HEK293 (cell line): ENCODE data around the gene NXPH4.

Experiments
- CTCF ChIA-PET: fragments of 350-600 bp; formaldehyde crosslinking; extraction: SDS; loops from one replicate; lab custom pipeline; 2021; ENCODE audit warnings: antibody characterized with exemption; lab: Yijun Ruan, JAX
- POLR2A ChIA-PET: fragments of 300-600 bp; formaldehyde crosslinking; extraction: SDS; loops from one replicate; lab custom pipeline; 2020; ENCODE audit warnings: antibody characterized with exemption, inconsistent platforms; lab: Yijun Ruan, JAX
- H3K27ac ChIP-seq: fragments of 200-500 bp; sonication (Bioruptor generic); 2 replicates; pipeline ENCODE4 v1.5.1; 2014; ENCODE audit warnings: low read depth, low read length, control low read depth, inconsistent platforms; ENCODE audit errors: extremely low read depth
- H3K36me3 ChIP-seq, 2 experiments: fragments of 200-500 bp in 1 of 2; sonication (Bioruptor generic) in 1 of 2; 1 replicate in 1 of 2; 2 replicates in 1 of 2; pipeline ENCODE4 v1.5.1; 2014 to 2017; ENCODE audit warnings: inconsistent platforms in 2 of 2, low read length in 2 of 2; ENCODE audit not compliant: control insufficient read depth in 2 of 2, insufficient read depth in 1 of 2
- H3K4me1 ChIP-seq: fragments of 200-500 bp; sonication (Bioruptor generic); 2 replicates; pipeline ENCODE4 v1.5.1; 2014; ENCODE audit warnings: mild to moderate bottlenecking, low read length, inconsistent platforms; ENCODE audit not compliant: control insufficient read depth, insufficient read depth
- H3K4me3 ChIP-seq: 2 replicates; pipeline ENCODE4 v1.5.1; 2011; ENCODE audit warnings: low read depth, mild to moderate bottlenecking, control low read depth, low read length, moderate library complexity
- H3K9me3 ChIP-seq: fragments of 200-500 bp; sonication (Bioruptor generic); 2 replicates; pipeline ENCODE4 v1.5.1; 2014; ENCODE audit warnings: low read depth, low read length, inconsistent platforms; ENCODE audit not compliant: control insufficient read depth, insufficient read depth
- GFI1B ChIP-seq: fragments of 450-650 bp; formaldehyde crosslinking; IDR thresholded peaks from 2 replicates; pipeline ENCODE4 v1.5.1; 2016; ENCODE audit warnings: missing biosample characterization, missing genetic modification characterization
- GLIS1 ChIP-seq: fragments of 450-650 bp; formaldehyde crosslinking; IDR thresholded peaks from 2 replicates; pipeline ENCODE4 v1.5.1; 2016; ENCODE audit warnings: missing biosample characterization, missing genetic modification characterization
- KLF1 ChIP-seq: fragments of 450-650 bp; formaldehyde crosslinking; IDR thresholded peaks from 2 replicates; pipeline ENCODE4 v1.5.1; 2016; ENCODE audit warnings: missing biosample characterization, missing genetic modification characterization
- KLF10 ChIP-seq: fragments of 450-650 bp; IDR thresholded peaks from 2 replicates; pipeline ENCODE4 v1.5.1; 2018; ENCODE audit warnings: missing biosample characterization, mild to moderate bottlenecking, missing genetic modification characterization
- KLF8 ChIP-seq: fragments of 450-650 bp; formaldehyde crosslinking; IDR thresholded peaks from 2 replicates; pipeline ENCODE4 v1.5.1; 2016; ENCODE audit warnings: missing biosample characterization, missing genetic modification characterization
- PRDM2 ChIP-seq: fragments of 450-650 bp; formaldehyde crosslinking; IDR thresholded peaks from 2 replicates; pipeline ENCODE4 v1.5.1; 2016; ENCODE audit warnings: missing biosample characterization, missing genetic modification characterization, borderline replicate concordance
- SP7 ChIP-seq: fragments of 450-650 bp; formaldehyde crosslinking; IDR thresholded peaks from 2 replicates; pipeline ENCODE4 v1.5.1; 2016; ENCODE audit warnings: missing biosample characterization, missing genetic modification characterization
- TRIM28 ChIP-seq: IDR thresholded peaks from 2 replicates; pipeline ENCODE4 v1.6.1; 2011; ENCODE audit warnings: low read length, control low read depth, borderline replicate concordance
- WT1 ChIP-seq: fragments of 450-650 bp; formaldehyde crosslinking; IDR thresholded peaks from 2 replicates; pipeline ENCODE4 v1.5.1; 2016; ENCODE audit warnings: missing biosample characterization, missing genetic modification characterization
- ZFP69B ChIP-seq: fragments of 450-650 bp; formaldehyde crosslinking; IDR thresholded peaks from 2 replicates; pipeline ENCODE4 v1.5.1; 2016; ENCODE audit warnings: missing biosample characterization, missing genetic modification characterization
- ZIC2 ChIP-seq: fragments of 450-650 bp; formaldehyde crosslinking; IDR thresholded peaks from 2 replicates; pipeline ENCODE4 v1.5.1; 2016; ENCODE audit warnings: missing biosample characterization, missing genetic modification characterization
- ZNF112 ChIP-seq: fragments of 450-650 bp; formaldehyde crosslinking; IDR thresholded peaks from 2 replicates; pipeline ENCODE4 v1.5.0; 2017; ENCODE audit warnings: missing biosample characterization, missing genetic modification characterization
- ZNF148 ChIP-seq: fragments of 450-650 bp; formaldehyde crosslinking; IDR thresholded peaks from 2 replicates; pipeline ENCODE4 v1.5.0; 2017; ENCODE audit warnings: missing biosample characterization, missing genetic modification characterization, borderline replicate concordance
- ZNF155 ChIP-seq: fragments of 450-650 bp; formaldehyde crosslinking; IDR thresholded peaks from 2 replicates; pipeline ENCODE4 v1.5.1; 2016; ENCODE audit warnings: missing biosample characterization, missing genetic modification characterization
- ZNF169 ChIP-seq: fragments of 450-650 bp; formaldehyde crosslinking; IDR thresholded peaks from 2 replicates; pipeline ENCODE4 v1.5.1; 2016; ENCODE audit warnings: missing biosample characterization, missing genetic modification characterization
- ZNF214 ChIP-seq: fragments of 450-650 bp; formaldehyde crosslinking; IDR thresholded peaks from 2 replicates; pipeline ENCODE4 v1.5.1; 2017; ENCODE audit warnings: missing biosample characterization, mild to moderate bottlenecking, missing genetic modification characterization, borderline replicate concordance
- ZNF274 ChIP-seq, 2 experiments: fragments of 200-500 bp in 1 of 2; fragments of 450-650 bp in 1 of 2; sonication (Bioruptor generic) in 1 of 2; formaldehyde crosslinking in 1 of 2; IDR thresholded peaks; 2 replicates each; pipeline versions ENCODE4 v1.5.1 to v1.6.1; 2014 to 2016; ENCODE audit warnings: borderline replicate concordance in 1 of 2, inconsistent platforms in 1 of 2, low read length in 1 of 2, missing biosample characterization in 1 of 2, missing genetic modification characterization in 1 of 2
- ZNF510 ChIP-seq: fragments of 450-650 bp; formaldehyde crosslinking; IDR thresholded peaks from 2 replicates; pipeline ENCODE4 v1.5.1; 2018; ENCODE audit warnings: mild to moderate bottlenecking, missing genetic modification characterization, missing biosample characterization; ENCODE audit not compliant: insufficient replicate concordance
- ZNF529 ChIP-seq: fragments of 450-650 bp; formaldehyde crosslinking; IDR thresholded peaks from 2 replicates; pipeline ENCODE4 v1.5.1; 2017; ENCODE audit warnings: missing genetic modification characterization, missing biosample characterization; ENCODE audit not compliant: insufficient replicate concordance
- ZNF555 ChIP-seq: fragments of 450-650 bp; formaldehyde crosslinking; conservative IDR thresholded peaks from 2 replicates; pipeline ENCODE4 v1.5.1; 2017; ENCODE audit warnings: missing biosample characterization, mild to moderate bottlenecking, missing genetic modification characterization, inconsistent platforms
- ZNF621 ChIP-seq: fragments of 450-650 bp; formaldehyde crosslinking; IDR thresholded peaks from 2 replicates; pipeline ENCODE4 v1.5.1; 2017; ENCODE audit warnings: missing biosample characterization, missing genetic modification characterization
- ZNF624 ChIP-seq: fragments of 450-650 bp; formaldehyde crosslinking; IDR thresholded peaks from 2 replicates; pipeline ENCODE4 v1.5.1; 2017; ENCODE audit warnings: missing biosample characterization, missing genetic modification characterization
- ZNF777 ChIP-seq: fragments of 450-650 bp; formaldehyde crosslinking; IDR thresholded peaks from 2 replicates; pipeline ENCODE4 v1.5.1; 2017; ENCODE audit warnings: missing biosample characterization, missing genetic modification characterization, borderline replicate concordance
- TF ChIP-seq, protein P1 (sequence below): fragments of 450-650 bp; formaldehyde crosslinking; IDR thresholded peaks from 2 replicates; pipeline ENCODE4 v1.5.1; 2016; ENCODE audit warnings: missing biosample characterization, missing genetic modification characterization, borderline replicate concordance
- TF ChIP-seq, protein P2 (sequence below): fragments of 450-650 bp; formaldehyde crosslinking; IDR thresholded peaks from 2 replicates; pipeline ENCODE4 v1.5.1; 2017; ENCODE audit warnings: missing biosample characterization, missing genetic modification characterization
- TF ChIP-seq, protein P3 (sequence below): fragments of 450-650 bp; formaldehyde crosslinking; IDR thresholded peaks from 2 replicates; pipeline ENCODE4 v1.5.1; 2017; ENCODE audit warnings: missing biosample characterization, missing genetic modification characterization
- TF ChIP-seq, protein P4 (sequence below): fragments of 450-650 bp; formaldehyde crosslinking; IDR thresholded peaks from 2 replicates; pipeline ENCODE4 v1.5.1; 2016; ENCODE audit warnings: missing biosample characterization, missing genetic modification characterization
- TF ChIP-seq, protein P5 (sequence below): sonication (generic); formaldehyde crosslinking; IDR thresholded peaks from 2 replicates; pipeline ENCODE4 v1.8.1; 2022; ENCODE audit warnings: mild to moderate bottlenecking, moderate library complexity, missing genetic modification reagents

Gene NXPH4

DNA sequence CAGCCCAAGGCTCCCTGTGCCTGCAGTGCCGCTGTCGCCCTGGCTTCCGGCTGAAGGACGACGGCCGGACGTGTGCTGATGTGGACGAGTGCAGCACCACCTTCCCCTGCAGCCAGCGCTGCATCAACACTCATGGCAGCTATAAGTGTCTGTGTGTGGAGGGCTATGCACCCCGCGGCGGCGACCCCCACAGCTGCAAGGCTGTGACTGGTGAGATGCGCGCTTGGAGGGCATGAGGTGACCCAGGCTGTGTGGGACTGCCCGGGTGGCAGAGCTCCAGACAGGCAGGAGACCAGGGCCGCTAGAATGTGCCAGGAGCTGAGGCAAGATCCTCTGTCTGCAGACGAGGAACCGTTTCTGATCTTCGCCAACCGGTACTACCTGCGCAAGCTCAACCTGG, 19.6 kb upstream of the NXPH4 start:
- H3K36me3 ChIP-seq: peaks cover 2 to 99% of the 10 kb centered on the region in 2 experiments; a peak in 2 of 3 replicates
- POLR2A ChIA-PET: no interaction called here
- no peaks in the 10 kb centered on the region for H3K4me1 ChIP-seq

GRCh38 chr12:57198329-57198728, 18.3 kb upstream of the NXPH4 start:
- ChIA-PET CTCF (interaction anchor here (2.3 kb wide), 1 partner anchor 16 kb away, joined by 9 read pairs; no protein-coding TSS in a partner anchor), POLR2A (no interaction called here)
- H3K27ac ChIP-seq: no peak overlapping the region
- no peak overlapping the region for H3K4me3 ChIP-seq
- no peaks in the 10 kb centered on the region for H3K4me1 ChIP-seq
- no peaks in the 10 kb centered on the region for H3K9me3 ChIP-seq
- peaks cover 0 to 98% of the 10 kb centered on the region in 2 experiments; a peak in 1 of 3 replicates for H3K36me3 ChIP-seq
- no peak for TF ChIP-seq ZNF148 (tag by site-specific recombination)
- no peak for TF ChIP-seq ZNF777 (tag by site-specific recombination)
- TF ChIP-seq, protein P1, sequence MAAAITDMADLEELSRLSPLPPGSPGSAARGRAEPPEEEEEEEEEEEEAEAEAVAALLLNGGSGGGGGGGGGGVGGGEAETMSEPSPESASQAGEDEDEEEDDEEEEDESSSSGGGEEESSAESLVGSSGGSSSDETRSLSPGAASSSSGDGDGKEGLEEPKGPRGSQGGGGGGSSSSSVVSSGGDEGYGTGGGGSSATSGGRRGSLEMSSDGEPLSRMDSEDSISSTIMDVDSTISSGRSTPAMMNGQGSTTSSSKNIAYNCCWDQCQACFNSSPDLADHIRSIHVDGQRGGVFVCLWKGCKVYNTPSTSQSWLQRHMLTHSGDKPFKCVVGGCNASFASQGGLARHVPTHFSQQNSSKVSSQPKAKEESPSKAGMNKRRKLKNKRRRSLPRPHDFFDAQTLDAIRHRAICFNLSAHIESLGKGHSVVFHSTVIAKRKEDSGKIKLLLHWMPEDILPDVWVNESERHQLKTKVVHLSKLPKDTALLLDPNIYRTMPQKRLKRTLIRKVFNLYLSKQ (tag by site-specific recombination): no peak
- no peak for TF ChIP-seq KLF8
- TF ChIP-seq, protein P2, sequence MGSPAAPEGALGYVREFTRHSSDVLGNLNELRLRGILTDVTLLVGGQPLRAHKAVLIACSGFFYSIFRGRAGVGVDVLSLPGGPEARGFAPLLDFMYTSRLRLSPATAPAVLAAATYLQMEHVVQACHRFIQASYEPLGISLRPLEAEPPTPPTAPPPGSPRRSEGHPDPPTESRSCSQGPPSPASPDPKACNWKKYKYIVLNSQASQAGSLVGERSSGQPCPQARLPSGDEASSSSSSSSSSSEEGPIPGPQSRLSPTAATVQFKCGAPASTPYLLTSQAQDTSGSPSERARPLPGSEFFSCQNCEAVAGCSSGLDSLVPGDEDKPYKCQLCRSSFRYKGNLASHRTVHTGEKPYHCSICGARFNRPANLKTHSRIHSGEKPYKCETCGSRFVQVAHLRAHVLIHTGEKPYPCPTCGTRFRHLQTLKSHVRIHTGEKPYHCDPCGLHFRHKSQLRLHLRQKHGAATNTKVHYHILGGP: no peak
- TF ChIP-seq KLF1: no peak
- no peak for TF ChIP-seq ZNF510 (tag by site-specific recombination)
- no peak for TF ChIP-seq PRDM2 (tag by site-specific recombination)
- TF ChIP-seq ZNF169 (tag by site-specific recombination): no peak
- TF ChIP-seq, protein P3, sequence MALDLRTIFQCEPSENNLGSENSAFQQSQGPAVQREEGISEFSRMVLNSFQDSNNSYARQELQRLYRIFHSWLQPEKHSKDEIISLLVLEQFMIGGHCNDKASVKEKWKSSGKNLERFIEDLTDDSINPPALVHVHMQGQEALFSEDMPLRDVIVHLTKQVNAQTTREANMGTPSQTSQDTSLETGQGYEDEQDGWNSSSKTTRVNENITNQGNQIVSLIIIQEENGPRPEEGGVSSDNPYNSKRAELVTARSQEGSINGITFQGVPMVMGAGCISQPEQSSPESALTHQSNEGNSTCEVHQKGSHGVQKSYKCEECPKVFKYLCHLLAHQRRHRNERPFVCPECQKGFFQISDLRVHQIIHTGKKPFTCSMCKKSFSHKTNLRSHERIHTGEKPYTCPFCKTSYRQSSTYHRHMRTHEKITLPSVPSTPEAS (tag by site-specific recombination): no peak
- TF ChIP-seq ZNF529 (tag by site-specific recombination): no peak

More for the DNA sequence above, 19.6 kb upstream of the NXPH4 start:
- CTCF ChIA-PET: interaction anchor here (1.5 kb wide), 2 partner anchors 46 to 85 kb away, joined by 5 read pairs; partner anchors contain the start of gene STAT6
- H3K27ac ChIP-seq: no peak overlapping the region
- no peak for TF ChIP-seq TRIM28
- no peak for TF ChIP-seq ZNF621 (tag by site-specific recombination)
- TF ChIP-seq ZFP69B (tag by site-specific recombination): no peak
- TF ChIP-seq, protein P4, sequence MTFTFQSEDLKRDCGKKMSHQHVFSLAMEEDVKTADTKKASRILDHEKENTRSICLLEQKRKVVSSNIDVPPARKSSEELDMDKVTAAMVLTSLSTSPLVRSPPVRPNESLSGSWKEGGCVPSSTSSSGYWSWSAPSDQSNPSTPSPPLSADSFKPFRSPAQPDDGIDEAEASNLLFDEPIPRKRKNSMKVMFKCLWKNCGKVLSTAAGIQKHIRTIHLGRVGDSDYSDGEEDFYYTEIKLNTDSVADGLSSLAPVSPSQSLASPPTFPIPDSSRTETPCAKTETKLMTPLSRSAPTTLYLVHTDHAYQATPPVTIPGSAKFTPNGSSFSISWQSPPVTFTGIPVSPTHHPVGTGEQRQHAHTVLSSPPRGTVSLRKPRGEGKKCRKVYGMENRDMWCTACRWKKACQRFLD (tag by site-specific recombination): no peak
- no peak for TF ChIP-seq ZNF624
- TF ChIP-seq ZNF155 (tag by site-specific recombination): no peak
- TF ChIP-seq ZIC2 (tag by site-specific recombination): no peak
- no peak for TF ChIP-seq ZNF555
- no peak for TF ChIP-seq ZNF274 (IDR thresholded peaks at IDR 0.05; ENCODE audit: low read length)
- no peak for TF ChIP-seq ZNF274 (tag by site-specific recombination; IDR thresholded peaks at IDR 0.05; ENCODE audit: borderline replicate concordance)
- no peak for TF ChIP-seq KLF10 (tag by site-specific recombination)
- TF ChIP-seq, protein P5, sequence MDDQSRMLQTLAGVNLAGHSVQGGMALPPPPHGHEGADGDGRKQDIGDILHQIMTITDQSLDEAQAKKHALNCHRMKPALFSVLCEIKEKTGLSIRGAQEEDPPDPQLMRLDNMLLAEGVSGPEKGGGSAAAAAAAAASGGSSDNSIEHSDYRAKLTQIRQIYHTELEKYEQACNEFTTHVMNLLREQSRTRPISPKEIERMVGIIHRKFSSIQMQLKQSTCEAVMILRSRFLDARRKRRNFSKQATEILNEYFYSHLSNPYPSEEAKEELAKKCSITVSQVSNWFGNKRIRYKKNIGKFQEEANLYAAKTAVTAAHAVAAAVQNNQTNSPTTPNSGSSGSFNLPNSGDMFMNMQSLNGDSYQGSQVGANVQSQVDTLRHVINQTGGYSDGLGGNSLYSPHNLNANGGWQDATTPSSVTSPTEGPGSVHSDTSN (CRISPR knock-in tag): no peak
- TF ChIP-seq GLIS1 (tag by site-specific recombination): no peak
- no peak for TF ChIP-seq SP7 (tag by site-specific recombination)
- TF ChIP-seq WT1 (tag by site-specific recombination): no peak
- TF ChIP-seq GFI1B (tag by site-specific recombination): no peak
- TF ChIP-seq ZNF214 (tag by site-specific recombination): no peak
- no peak for TF ChIP-seq ZNF112
- H3K9me3 ChIP-seq: no peaks in the 10 kb centered on the region
- no peak overlapping the region for H3K4me3 ChIP-seq
